ENCODE measurements around the gene TENT5A.

Gene TENT5A

GRCh38 chr6:81786150-81786549, 33.7 kb upstream of the TENT5A start:
- no peak for TF ChIP-seq TAF1 (IDR thresholded peaks at IDR 0.05; ENCODE audit: borderline replicate concordance, insufficient read depth, low read length)
- no peak for TF ChIP-seq FOXP2 (optimal IDR thresholded peaks at IDR 0.05; ENCODE audit: borderline replicate concordance, extremely low read depth, extremely low read length, insufficient read depth)
- no peak for TF ChIP-seq SIN3A (IDR thresholded peaks at IDR 0.05; ENCODE audit: borderline replicate concordance, insufficient read depth, low read length)
- TF ChIP-seq POLR2AphosphoS5 (IDR thresholded peaks at IDR 0.05; ENCODE audit: low read depth, low read length) = no peak
- TF ChIP-seq REST (IDR thresholded peaks at IDR 0.05; ENCODE audit: insufficient read depth in 1 of 2, low read depth in 2 of 2, low read length in 2 of 2) = no peak

- TF ChIP-seq SIN3A (IDR thresholded peaks at IDR 0.05; ENCODE audit: borderline replicate concordance, insufficient read depth, low read length) (no peak), FOXP2 (optimal IDR thresholded peaks at IDR 0.05; ENCODE audit: borderline replicate concordance, extremely low read depth, extremely low read length, insufficient read depth) (no peak), TAF1 (IDR thresholded peaks at IDR 0.05; ENCODE audit: borderline replicate concordance, insufficient read depth, low read length) (no peak), REST (IDR thresholded peaks at IDR 0.05; ENCODE audit: insufficient read depth in 1 of 2, low read depth in 2 of 2, low read length in 2 of 2) (no peak), POLR2AphosphoS5 (IDR thresholded peaks at IDR 0.05; ENCODE audit: low read depth, low read length) (no peak)
Measured at GRCh38 chr6:81785377-81785776, 32.9 kb upstream of the TENT5A start.

GRCh38 chr6:81783893-81784292, 31.4 kb upstream of the TENT5A start:
- TF ChIP-seq SIN3A (IDR thresholded peaks at IDR 0.05; ENCODE audit: borderline replicate concordance, insufficient read depth, low read length) = no peak
- no peak for TF ChIP-seq POLR2AphosphoS5 (IDR thresholded peaks at IDR 0.05; ENCODE audit: low read depth, low read length)
- TF ChIP-seq TAF1 (IDR thresholded peaks at IDR 0.05; ENCODE audit: borderline replicate concordance, insufficient read depth, low read length) = no peak
- TF ChIP-seq FOXP2 (optimal IDR thresholded peaks at IDR 0.05; ENCODE audit: borderline replicate concordance, extremely low read depth, extremely low read length, insufficient read depth) = no peak
- no peak for TF ChIP-seq REST (IDR thresholded peaks at IDR 0.05; ENCODE audit: insufficient read depth in 1 of 2, low read depth in 2 of 2, low read length in 2 of 2)

- TF ChIP-seq POLR2AphosphoS5 (IDR thresholded peaks at IDR 0.05; ENCODE audit: low read depth, low read length) = no peak
- no peak for TF ChIP-seq FOXP2 (optimal IDR thresholded peaks at IDR 0.05; ENCODE audit: borderline replicate concordance, extremely low read depth, extremely low read length, insufficient read depth)
- TF ChIP-seq TAF1 (IDR thresholded peaks at IDR 0.05; ENCODE audit: borderline replicate concordance, insufficient read depth, low read length) = no peak
- TF ChIP-seq SIN3A (IDR thresholded peaks at IDR 0.05; ENCODE audit: borderline replicate concordance, insufficient read depth, low read length) = no peak
- TF ChIP-seq REST (IDR thresholded peaks at IDR 0.05; ENCODE audit: insufficient read depth in 1 of 2, low read depth in 2 of 2, low read length in 2 of 2) = no peak
Measured at GRCh38 chr6:81781624-81782023, 29.1 kb upstream of the TENT5A start.

All from PFSK-1 (cell line).